Panc1 (cell line): ENCODE measurements around the gene NUBP2. TPM values are rescaled to one million over a fixed set of nuclear protein-coding genes. Genes with fewer than 3 reads are reported as not detected.

Experiments
- ATAC-seq: fragments of 200-7000 bp; cut with Tn5 transposase; 2 replicates; pipeline ENCODE4 v1.9.1; 2020; ENCODE audit warnings: mild to moderate bottlenecking, moderate library complexity
- BruUV-seq: library from RNA; stranded (reverse); fragments of 400-500 nt; replicated peaks from 2 replicates; lab custom pipeline; 2021; lab: Mats Ljungman, UMichigan
- CTCF ChIA-PET: fragments of 300-600 bp; sonication (Branson Sonifier 250); formaldehyde crosslinking; loops from one replicate; lab custom pipeline; 2022; ENCODE audit warnings: antibody characterized with exemption; lab: Charles Lee
- POLR2A ChIA-PET: fragments of 300-600 bp; sonication (Branson Sonifier 250); formaldehyde crosslinking; loops from one replicate; lab custom pipeline; 2022; ENCODE audit warnings: antibody characterized with exemption; lab: Charles Lee
- DNase-seq: peaks from one replicate; pipeline ENCODE4 v3.0.0-alpha.2; 2010; ENCODE audit warnings: low read depth, low spot score
- H3K27ac ChIP-seq: 2 replicates; pipeline ENCODE4 v1.5.1; 2011; ENCODE audit warnings: mild to moderate bottlenecking, low read length, inconsistent platforms
- H3K27me3 ChIP-seq: fragments of 200-500 bp; sonication (Bioruptor generic); 2 replicates; pipeline ENCODE4 v1.6.0; 2014; ENCODE audit warnings: low read length, inconsistent platforms; ENCODE audit not compliant: control insufficient read depth, insufficient read depth
- H3K36me3 ChIP-seq: fragments of 200-500 bp; sonication (Bioruptor generic); 2 replicates; pipeline ENCODE4 v1.5.1; 2014; ENCODE audit warnings: inconsistent platforms, mild to moderate bottlenecking, low read length, moderate library complexity; ENCODE audit not compliant: control insufficient read depth, insufficient read depth
- H3K4me1 ChIP-seq: 2 replicates; pipeline ENCODE4 v1.5.1; 2011; ENCODE audit warnings: inconsistent platforms, mild to moderate bottlenecking, low read length, moderate library complexity; ENCODE audit not compliant: control insufficient read depth, insufficient read depth
- H3K4me3 ChIP-seq, 2 experiments: 2 replicates each; pipeline ENCODE4 v1.5.1; 2011 to 2012; ENCODE audit warnings: low read depth in 2 of 2, low read length in 2 of 2, mild to moderate bottlenecking in 2 of 2, inconsistent platforms in 1 of 2, moderate library complexity in 1 of 2
- H3K9me3 ChIP-seq: fragments of 200-500 bp; sonication (Bioruptor generic); 2 replicates; pipeline ENCODE4 v1.5.1; 2014; ENCODE audit warnings: low read depth, mild to moderate bottlenecking, inconsistent platforms, low read length, moderate library complexity; ENCODE audit not compliant: control insufficient read depth, insufficient read depth
- POLR2AphosphoS5 ChIP-seq: IDR thresholded peaks from 2 replicates; pipeline ENCODE4 v1.6.1; 2012; ENCODE audit warnings: mild to moderate bottlenecking, low read depth, low read length, moderate library complexity
- SIN3A ChIP-seq: IDR thresholded peaks from 2 replicates; pipeline ENCODE4 v1.6.1; 2012; ENCODE audit warnings: low read depth, mild to moderate bottlenecking, low read length, moderate library complexity, borderline replicate concordance; ENCODE audit not compliant: insufficient read depth
- TCF7L2 ChIP-seq: IDR thresholded peaks from 2 replicates; pipeline ENCODE4 v1.6.1; 2011; ENCODE audit warnings: mild to moderate bottlenecking, low read depth, low read length, inconsistent platforms
- in situ Hi-C: cut with HindIII; loops from 2 replicates; pipeline ENCODE4 v1.10.0; 2016; ENCODE audit warnings: low sequenced_read_pairs, low pct_unique_long_range_greater_than_20kb
- intact Hi-C: fragments of 100-400 bp; cut with micrococcal nuclease; formaldehyde crosslinking; loops from one replicate; pipeline ENCODE4 v1.10.0; 2022; ENCODE audit not compliant: unreplicated experiment
- total RNA-seq: library from RNA; stranded (reverse); gene quantifications from one replicate; pipeline ENCODE4 v1.2.1, GENCODE V29; 2021; ENCODE audit not compliant: unreplicated experiment
- TF ChIP-seq, protein P1 (sequence below): fragments of 450-650 bp; IDR thresholded peaks from 2 replicates; pipeline ENCODE4 v1.5.1; 2017; ENCODE audit warnings: mild to moderate bottlenecking
- TF ChIP-seq, protein P2 (sequence below), 2 experiments: IDR thresholded peaks; 2 replicates each; pipeline ENCODE4 v1.6.1; 2011 to 2012; ENCODE audit warnings: low read depth in 2 of 2, control low read depth in 1 of 2, low read length in 1 of 2, mild to moderate bottlenecking in 1 of 2, moderate library complexity in 1 of 2; ENCODE audit not compliant: insufficient read depth in 1 of 2

The NUBP2 gene
- total RNA-seq, 1 experiment from 2014 or later = 85.8 TPM

DNA sequence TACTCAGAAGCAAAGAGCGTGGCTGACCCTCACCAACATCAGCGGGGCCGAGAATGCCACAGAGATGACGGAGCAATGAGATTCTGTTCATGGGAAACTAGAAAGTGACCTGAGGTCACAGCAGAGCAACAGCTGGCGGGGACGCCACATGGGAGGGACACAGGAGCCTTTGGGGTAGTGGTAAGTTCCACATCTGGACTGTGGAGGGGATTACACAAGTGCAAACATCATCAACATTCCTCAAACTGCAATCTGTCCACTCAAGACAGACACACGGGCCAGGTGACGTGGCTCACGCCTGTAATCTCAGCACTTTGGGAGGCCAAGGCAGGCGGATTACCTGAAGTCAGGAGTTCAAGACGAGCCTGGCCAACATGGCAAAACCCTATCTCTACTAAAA, 32.7 kb downstream of the NUBP2 start:
- Histone ChIP-seq H3K27ac (no peak overlapping the region), H3K27me3 (no peaks in the 10 kb centered on the region), H3K9me3 (no peaks in the 10 kb centered on the region), H3K4me1 (peaks cover 5% of the 10 kb centered on the region; the same call in 1 of the 2 replicates), H3K4me3 (no peak overlapping the region), H3K36me3 (no peaks in the 10 kb centered on the region)
- DNase-seq (no peak), ATAC-seq (no peak)
- TF ChIP-seq, protein P1, sequence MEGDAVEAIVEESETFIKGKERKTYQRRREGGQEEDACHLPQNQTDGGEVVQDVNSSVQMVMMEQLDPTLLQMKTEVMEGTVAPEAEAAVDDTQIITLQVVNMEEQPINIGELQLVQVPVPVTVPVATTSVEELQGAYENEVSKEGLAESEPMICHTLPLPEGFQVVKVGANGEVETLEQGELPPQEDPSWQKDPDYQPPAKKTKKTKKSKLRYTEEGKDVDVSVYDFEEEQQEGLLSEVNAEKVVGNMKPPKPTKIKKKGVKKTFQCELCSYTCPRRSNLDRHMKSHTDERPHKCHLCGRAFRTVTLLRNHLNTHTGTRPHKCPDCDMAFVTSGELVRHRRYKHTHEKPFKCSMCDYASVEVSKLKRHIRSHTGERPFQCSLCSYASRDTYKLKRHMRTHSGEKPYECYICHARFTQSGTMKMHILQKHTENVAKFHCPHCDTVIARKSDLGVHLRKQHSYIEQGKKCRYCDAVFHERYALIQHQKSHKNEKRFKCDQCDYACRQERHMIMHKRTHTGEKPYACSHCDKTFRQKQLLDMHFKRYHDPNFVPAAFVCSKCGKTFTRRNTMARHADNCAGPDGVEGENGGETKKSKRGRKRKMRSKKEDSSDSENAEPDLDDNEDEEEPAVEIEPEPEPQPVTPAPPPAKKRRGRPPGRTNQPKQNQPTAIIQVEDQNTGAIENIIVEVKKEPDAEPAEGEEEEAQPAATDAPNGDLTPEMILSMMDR = no peak
- no peak for TF ChIP-seq SIN3A
- TF ChIP-seq, protein P2, sequence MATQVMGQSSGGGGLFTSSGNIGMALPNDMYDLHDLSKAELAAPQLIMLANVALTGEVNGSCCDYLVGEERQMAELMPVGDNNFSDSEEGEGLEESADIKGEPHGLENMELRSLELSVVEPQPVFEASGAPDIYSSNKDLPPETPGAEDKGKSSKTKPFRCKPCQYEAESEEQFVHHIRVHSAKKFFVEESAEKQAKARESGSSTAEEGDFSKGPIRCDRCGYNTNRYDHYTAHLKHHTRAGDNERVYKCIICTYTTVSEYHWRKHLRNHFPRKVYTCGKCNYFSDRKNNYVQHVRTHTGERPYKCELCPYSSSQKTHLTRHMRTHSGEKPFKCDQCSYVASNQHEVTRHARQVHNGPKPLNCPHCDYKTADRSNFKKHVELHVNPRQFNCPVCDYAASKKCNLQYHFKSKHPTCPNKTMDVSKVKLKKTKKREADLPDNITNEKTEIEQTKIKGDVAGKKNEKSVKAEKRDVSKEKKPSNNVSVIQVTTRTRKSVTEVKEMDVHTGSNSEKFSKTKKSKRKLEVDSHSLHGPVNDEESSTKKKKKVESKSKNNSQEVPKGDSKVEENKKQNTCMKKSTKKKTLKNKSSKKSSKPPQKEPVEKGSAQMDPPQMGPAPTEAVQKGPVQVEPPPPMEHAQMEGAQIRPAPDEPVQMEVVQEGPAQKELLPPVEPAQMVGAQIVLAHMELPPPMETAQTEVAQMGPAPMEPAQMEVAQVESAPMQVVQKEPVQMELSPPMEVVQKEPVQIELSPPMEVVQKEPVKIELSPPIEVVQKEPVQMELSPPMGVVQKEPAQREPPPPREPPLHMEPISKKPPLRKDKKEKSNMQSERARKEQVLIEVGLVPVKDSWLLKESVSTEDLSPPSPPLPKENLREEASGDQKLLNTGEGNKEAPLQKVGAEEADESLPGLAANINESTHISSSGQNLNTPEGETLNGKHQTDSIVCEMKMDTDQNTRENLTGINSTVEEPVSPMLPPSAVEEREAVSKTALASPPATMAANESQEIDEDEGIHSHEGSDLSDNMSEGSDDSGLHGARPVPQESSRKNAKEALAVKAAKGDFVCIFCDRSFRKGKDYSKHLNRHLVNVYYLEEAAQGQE (IDR thresholded peaks at IDR 0.05; ENCODE audit: insufficient read depth in 1 of 2, low read depth in 2 of 2, low read length in 1 of 2) = no peak
- no peak for TF ChIP-seq TCF7L2
- no peak for TF ChIP-seq POLR2AphosphoS5
- in situ Hi-C loops (no loop called here), intact Hi-C loops (no loop called here)
- ChIA-PET POLR2A (no interaction called here), CTCF (interaction anchor here (0.6 kb wide), 1 partner anchor 11 kb away, joined by 3 read pairs; the partner anchor contains the start of gene HAGH)
- no TSS peak for BruUV-seq

DNA sequence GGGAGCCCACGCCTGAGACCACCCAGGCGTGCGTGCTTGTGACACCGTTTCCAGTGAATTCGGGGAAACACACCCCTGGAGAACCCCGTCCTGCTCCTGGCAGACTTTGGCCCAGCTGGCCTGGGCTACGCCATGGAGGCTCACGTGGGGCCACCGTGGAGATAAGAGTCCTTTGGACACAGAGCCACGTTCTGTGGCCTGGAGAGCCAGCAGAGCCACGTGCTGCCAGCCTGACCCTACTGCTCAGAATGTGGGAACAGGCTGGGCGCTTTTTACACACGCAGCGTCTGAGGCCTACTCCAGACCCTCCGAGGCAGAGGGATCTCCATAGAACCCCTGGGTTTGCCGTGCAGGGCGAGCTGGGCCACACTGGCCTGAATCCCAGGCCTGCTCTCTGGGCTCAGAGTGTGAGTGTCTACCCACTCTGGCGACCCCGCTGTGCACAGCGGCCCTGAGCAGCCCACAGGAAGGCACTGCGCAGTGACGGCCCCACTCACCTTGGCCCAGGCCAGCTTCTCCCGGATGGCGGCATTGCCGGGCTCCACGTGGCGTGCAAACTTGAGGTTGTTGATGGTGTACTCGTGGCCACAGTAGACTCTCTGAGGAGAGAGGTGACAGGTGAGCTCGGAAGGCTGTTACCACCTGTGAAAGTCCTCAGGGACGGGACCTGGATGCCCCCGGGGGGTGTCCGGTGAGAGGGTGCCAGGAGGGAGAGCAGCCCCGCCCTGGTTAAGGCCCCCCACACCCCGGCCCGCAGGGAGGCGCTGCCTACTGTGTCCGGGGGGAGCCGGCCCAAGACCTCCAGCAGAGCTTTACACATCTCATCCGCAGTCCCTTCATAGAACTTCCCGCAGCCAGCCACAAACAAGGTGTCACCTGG, 33.9 kb downstream of the NUBP2 start:
- no TSS peak for BruUV-seq
- in situ Hi-C loops (no loop called here), intact Hi-C loops (no loop called here)
- H3K9me3 ChIP-seq = no peaks in the 10 kb centered on the region
- H3K27me3 ChIP-seq = no peaks in the 10 kb centered on the region
- H3K27ac ChIP-seq = no peak overlapping the region
- ATAC-seq (no peak), DNase-seq (no peak)
- peaks cover 5% of the 10 kb centered on the region; the same call in 1 of the 2 replicates for H3K4me1 ChIP-seq
- ChIA-PET POLR2A (no interaction called here), CTCF (no interaction called here)
- no peak overlapping the region for H3K4me3 ChIP-seq
- TF ChIP-seq TCF7L2 (no peak), SIN3A (no peak), POLR2AphosphoS5 (no peak)
- TF ChIP-seq, protein P2 (IDR thresholded peaks at IDR 0.05; ENCODE audit: insufficient read depth in 1 of 2, low read depth in 2 of 2, low read length in 1 of 2) = no peak
- TF ChIP-seq, protein P1 = no peak
- no peaks in the 10 kb centered on the region for H3K36me3 ChIP-seq
